Subcutaneous abdominal adipose tissue (tissue), 5 donors: ENCODE measurements around the gene MRPL20.
"Not testable (repeated sequence)": the region's sequence is repeated elsewhere in the genome, so short reads cannot be mapped to it uniquely, and the experiment has no call there.

Source experiments
- H3K27ac ChIP-seq: one replicate; pipeline ENCODE4 v1.7.0; 2013; ENCODE audit warnings: low read depth, mild to moderate bottlenecking, inconsistent platforms, low read length, moderate library complexity
- H3K27me3 ChIP-seq, 5 donors: one replicate each; pipeline ENCODE4 v1.7.0; 2013; ENCODE audit warnings: low read length in 5 of 5, inconsistent platforms in 1 of 5; ENCODE audit not compliant: control insufficient read depth in 5 of 5, insufficient read depth in 4 of 5
- H3K36me3 ChIP-seq, 5 donors: one replicate each; pipeline ENCODE4 v1.7.0; 2013; ENCODE audit warnings: low read length in 5 of 5; ENCODE audit not compliant: control insufficient read depth in 5 of 5, insufficient read depth in 5 of 5
- H3K4me1 ChIP-seq, 5 donors: one replicate each; pipeline ENCODE4 v1.7.0; 2013; ENCODE audit warnings: low read length in 5 of 5, mild to moderate bottlenecking in 3 of 5, moderate library complexity in 1 of 5; ENCODE audit not compliant: control insufficient read depth in 5 of 5, insufficient read depth in 5 of 5
- H3K4me3 ChIP-seq, 5 donors: one replicate each; pipeline ENCODE4 v1.7.0; 2013; ENCODE audit warnings: low read length in 5 of 5, low read depth in 1 of 5
- H3K9ac ChIP-seq, 5 donors: one replicate each; pipeline ENCODE4 v1.7.0; 2013; ENCODE audit warnings: low read length in 5 of 5, mild to moderate bottlenecking in 4 of 5, moderate library complexity in 3 of 5
- H3K9me3 ChIP-seq, 5 donors: one replicate each; pipeline ENCODE4 v1.7.0; 2013; ENCODE audit warnings: low read length in 5 of 5; ENCODE audit not compliant: control insufficient read depth in 5 of 5
- donor health status: healthy.
- donor health status: healthy.
- donor health status: healthy.
- donor health status: healthy.
- donor health status: healthy.

The MRPL20 gene

DNA sequence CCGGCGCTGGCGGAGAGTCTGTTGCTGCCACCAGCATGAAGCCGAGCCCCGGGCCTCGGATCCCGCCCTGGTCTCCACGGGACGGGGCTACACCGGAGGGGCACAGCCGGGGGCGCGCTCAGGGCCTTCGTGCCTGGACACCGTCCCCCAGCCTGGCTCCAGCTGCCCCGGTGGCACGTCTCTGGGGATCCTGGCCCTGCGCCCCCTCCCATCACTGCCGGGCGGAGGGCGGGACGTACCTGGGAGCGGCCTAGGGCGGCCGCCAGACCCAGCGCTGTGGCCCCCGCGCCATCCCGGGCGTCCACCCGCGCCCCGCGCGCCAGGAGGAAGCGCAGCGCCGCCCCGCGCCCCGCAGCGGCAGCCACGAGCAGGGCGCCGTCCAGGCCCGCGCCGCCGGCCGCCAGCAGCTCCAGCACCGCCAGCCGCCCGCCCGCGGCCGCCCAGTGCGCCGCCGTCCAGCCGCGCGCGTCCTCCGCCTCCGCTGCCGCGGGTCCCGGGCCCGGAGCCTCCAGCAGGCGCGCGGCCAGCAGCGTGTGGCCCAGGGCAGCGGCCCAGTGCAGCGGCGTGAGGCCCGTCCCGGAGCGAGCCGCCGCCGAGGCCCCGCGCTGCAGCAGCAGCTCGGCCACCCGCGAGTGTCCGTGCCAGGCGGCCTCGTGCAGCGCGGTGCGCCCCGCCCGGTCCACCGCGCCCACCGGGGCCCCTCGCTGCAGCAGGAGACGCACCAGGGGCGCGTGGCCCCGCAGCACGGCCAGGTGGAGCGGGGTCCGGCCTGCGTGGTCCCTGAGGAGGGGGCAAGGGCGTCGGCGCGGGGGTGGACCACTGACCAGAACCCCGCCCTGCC, 12.9 kb upstream of the MRPL20 start:
- Histone ChIP-seq H3K4me3 (peak overlapping the region in 4 of 5 donors; percentile 45 to 70 (median 58)), H3K9me3 (no peaks in the 10 kb centered on the region), H3K36me3 (no peaks in the 10 kb centered on the region), H3K27ac (no peak overlapping the region), H3K9ac (peak overlapping the region in 3 of 5 donors; percentile 30 to 76 (median 51)), H3K4me1 (peaks cover 0 to 22% (median 18%) of the 10 kb centered on the region in 5 donors), H3K27me3 (peaks cover 0 to 3% (median 0%) of the 10 kb centered on the region in 5 donors)

DNA sequence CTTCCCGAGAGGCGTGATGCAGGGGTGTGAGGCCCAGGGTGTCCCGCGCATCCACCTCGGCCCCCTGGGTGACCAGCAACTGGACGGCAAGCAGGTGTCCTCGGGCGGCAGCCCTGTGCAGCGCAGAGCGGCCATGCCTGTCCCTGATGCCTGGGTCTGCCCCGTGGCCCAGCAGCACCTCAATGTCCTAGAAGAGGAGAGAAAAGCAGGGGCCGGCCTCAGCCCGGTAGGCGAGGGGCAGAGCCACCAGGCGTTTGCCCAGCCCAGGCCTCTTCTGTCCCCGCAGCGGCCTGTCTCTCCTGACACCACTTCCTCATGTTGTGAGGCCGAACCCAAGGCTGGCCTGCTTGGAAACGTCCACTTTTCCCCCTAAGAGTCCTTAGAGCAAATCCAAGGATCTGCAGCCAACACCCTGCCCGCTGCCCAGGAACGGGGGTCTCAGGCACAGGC, 12.3 kb upstream of the MRPL20 start:
- H3K9ac ChIP-seq: peak overlapping the region in 3 of 5 donors; percentile 30 to 76 (median 51)

DNA sequence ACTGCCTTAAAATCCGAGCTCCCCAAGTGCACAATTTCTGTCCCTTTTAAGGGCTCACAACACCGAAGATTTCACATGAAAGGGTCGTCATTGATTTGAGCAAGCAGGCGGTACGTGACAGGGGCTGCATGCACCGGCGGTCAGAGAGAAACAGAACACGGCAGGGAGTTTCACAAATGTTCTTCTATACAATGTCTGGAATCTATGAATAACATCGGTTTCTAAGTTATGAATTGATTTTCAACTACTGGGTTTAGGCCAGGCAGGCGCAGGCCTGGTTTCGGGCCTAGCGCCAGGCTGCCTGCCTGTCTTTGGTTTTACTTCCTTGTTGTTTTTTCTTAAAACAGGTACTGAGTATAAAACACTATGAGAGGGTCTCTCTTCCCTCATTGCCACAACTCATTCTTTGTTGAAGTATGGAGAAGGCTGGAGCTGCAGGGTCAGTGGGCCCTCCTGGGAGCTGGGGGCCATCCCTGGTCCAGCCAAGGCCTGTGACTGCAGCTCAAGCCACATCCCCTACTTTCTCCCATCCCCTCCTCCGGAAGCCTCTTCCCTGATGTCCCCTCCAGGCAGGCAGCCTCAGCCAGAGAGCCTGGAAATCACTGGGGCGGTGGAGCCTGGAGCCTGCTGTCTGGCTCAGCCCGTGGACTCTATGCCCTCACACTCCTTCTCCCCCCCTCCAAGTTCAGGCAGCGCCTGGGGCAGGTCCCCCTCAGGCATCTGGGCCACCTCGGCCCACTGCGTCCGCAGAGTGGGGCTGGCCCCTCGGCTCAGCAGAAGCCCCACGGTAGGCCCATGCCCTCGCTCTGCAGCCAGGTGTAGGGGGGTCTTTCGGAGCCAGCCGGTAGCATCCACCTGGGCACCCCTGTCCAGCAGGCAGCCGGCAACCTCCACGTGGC, 11.6 kb upstream of the MRPL20 start:
- H3K27ac ChIP-seq: no peak overlapping the region
- peaks cover 0 to 3% (median 0%) of the 10 kb centered on the region in 5 donors for H3K27me3 ChIP-seq
- peak overlapping the region in 1 of 5 donors; percentile 76 for H3K9ac ChIP-seq
- H3K4me3 ChIP-seq: peak overlapping the region in 2 of 5 donors; percentile 59 to 70
- peaks cover 0 to 22% (median 18%) of the 10 kb centered on the region in 5 donors for H3K4me1 ChIP-seq
- H3K9me3 ChIP-seq: no peaks in the 10 kb centered on the region
- H3K36me3 ChIP-seq: no peaks in the 10 kb centered on the region

More for the DNA sequence above, 12.3 kb upstream of the MRPL20 start:
- Histone ChIP-seq H3K36me3 (no peaks in the 10 kb centered on the region), H3K4me3 (peak overlapping the region in 4 of 5 donors; percentile 45 to 70 (median 58)), H3K27ac (no peak overlapping the region), H3K9me3 (no peaks in the 10 kb centered on the region), H3K27me3 (peaks cover 0 to 3% (median 0%) of the 10 kb centered on the region in 5 donors), H3K4me1 (peaks cover 0 to 22% (median 18%) of the 10 kb centered on the region in 5 donors)

GRCh38 chr1:1417825-1418463, 10.9 kb upstream of the MRPL20 start:
- peaks cover 0 to 22% (median 18%) of the 10 kb centered on the region in 5 donors for H3K4me1 ChIP-seq

DNA sequence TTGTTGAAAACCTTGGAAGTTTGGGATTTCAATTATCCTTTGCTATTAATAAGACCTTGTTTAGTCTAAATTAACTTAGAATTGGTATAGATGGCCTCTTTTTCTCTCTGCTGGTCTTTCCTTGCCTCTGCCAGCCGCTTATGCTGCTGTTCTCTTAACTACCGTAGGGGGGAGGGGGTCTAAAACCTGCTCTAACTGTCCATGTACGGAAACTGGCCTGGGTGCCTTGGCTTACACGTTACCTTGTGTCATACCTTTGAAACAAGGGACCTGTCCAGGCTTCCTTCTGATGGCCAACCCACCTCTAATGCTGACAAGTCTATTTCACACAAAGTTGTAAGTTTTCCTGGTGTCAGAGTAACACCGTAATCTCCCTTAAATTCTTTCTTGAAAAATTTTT, 10.3 kb upstream of the MRPL20 start:
- peaks cover 0 to 22% (median 18%) of the 10 kb centered on the region in 5 donors for H3K4me1 ChIP-seq
- H3K27ac ChIP-seq, H3K36me3 ChIP-seq, H3K4me3 ChIP-seq, H3K9ac ChIP-seq, H3K27me3 ChIP-seq, H3K9me3 ChIP-seq: not testable (repeated sequence)

More at GRCh38 chr1:1417825-1418463, 10.9 kb upstream of the MRPL20 start:
- H3K27me3 ChIP-seq, H3K4me3 ChIP-seq, H3K9me3 ChIP-seq, H3K36me3 ChIP-seq, H3K9ac ChIP-seq, H3K27ac ChIP-seq: not testable (repeated sequence)

GRCh38 chr1:1415751-1416150, 8.7 kb upstream of the MRPL20 start:
- H3K9ac ChIP-seq: no peak overlapping the region
- no peak overlapping the region for H3K27ac ChIP-seq
- no peaks in the 10 kb centered on the region for H3K36me3 ChIP-seq
- peaks cover 0 to 16% (median 12%) of the 10 kb centered on the region in 5 donors for H3K4me1 ChIP-seq
- H3K9me3 ChIP-seq: no peaks in the 10 kb centered on the region
- H3K4me3 ChIP-seq: no peak overlapping the region
- H3K27me3 ChIP-seq: no peaks in the 10 kb centered on the region

- not testable (repeated sequence) for H3K4me3 ChIP-seq, H3K9ac ChIP-seq, H3K36me3 ChIP-seq, H3K27ac ChIP-seq, H3K9me3 ChIP-seq, H3K27me3 ChIP-seq
- peaks cover 0 to 17% (median 13%) of the 10 kb centered on the region in 5 donors for H3K4me1 ChIP-seq
These were observed 5.3 kb upstream of the MRPL20 start for GRCh38 chr1:1412311-1412902.

- Histone ChIP-seq H3K4me3 (no peak overlapping the region), H3K36me3 (peaks cover 0 to 2% (median 0%) of the 10 kb centered on the region in 5 donors), H3K27ac (no peak overlapping the region), H3K27me3 (no peaks in the 10 kb centered on the region), H3K4me1 (peaks cover 0 to 19% (median 14%) of the 10 kb centered on the region in 5 donors), H3K9me3 (no peaks in the 10 kb centered on the region), H3K9ac (no peak overlapping the region)
These were observed 4.5 kb upstream of the MRPL20 start for GRCh38 chr1:1411626-1412025.

- H3K36me3 ChIP-seq, H3K27me3 ChIP-seq, H3K9ac ChIP-seq, H3K9me3 ChIP-seq, H3K4me3 ChIP-seq, H3K27ac ChIP-seq: not testable (repeated sequence)
- H3K4me1 ChIP-seq: peaks cover 0 to 33% (median 28%) of the 10 kb centered on the region in 5 donors
These were observed 3.1 kb upstream of the MRPL20 start for GRCh38 chr1:1410238-1410637.
